ENCODE results near the gene DMXL1. TPM values are rescaled to one million over a fixed set of nuclear protein-coding genes. Genes with fewer than 3 reads are reported as not detected.

DMXL1 gene, protein sequence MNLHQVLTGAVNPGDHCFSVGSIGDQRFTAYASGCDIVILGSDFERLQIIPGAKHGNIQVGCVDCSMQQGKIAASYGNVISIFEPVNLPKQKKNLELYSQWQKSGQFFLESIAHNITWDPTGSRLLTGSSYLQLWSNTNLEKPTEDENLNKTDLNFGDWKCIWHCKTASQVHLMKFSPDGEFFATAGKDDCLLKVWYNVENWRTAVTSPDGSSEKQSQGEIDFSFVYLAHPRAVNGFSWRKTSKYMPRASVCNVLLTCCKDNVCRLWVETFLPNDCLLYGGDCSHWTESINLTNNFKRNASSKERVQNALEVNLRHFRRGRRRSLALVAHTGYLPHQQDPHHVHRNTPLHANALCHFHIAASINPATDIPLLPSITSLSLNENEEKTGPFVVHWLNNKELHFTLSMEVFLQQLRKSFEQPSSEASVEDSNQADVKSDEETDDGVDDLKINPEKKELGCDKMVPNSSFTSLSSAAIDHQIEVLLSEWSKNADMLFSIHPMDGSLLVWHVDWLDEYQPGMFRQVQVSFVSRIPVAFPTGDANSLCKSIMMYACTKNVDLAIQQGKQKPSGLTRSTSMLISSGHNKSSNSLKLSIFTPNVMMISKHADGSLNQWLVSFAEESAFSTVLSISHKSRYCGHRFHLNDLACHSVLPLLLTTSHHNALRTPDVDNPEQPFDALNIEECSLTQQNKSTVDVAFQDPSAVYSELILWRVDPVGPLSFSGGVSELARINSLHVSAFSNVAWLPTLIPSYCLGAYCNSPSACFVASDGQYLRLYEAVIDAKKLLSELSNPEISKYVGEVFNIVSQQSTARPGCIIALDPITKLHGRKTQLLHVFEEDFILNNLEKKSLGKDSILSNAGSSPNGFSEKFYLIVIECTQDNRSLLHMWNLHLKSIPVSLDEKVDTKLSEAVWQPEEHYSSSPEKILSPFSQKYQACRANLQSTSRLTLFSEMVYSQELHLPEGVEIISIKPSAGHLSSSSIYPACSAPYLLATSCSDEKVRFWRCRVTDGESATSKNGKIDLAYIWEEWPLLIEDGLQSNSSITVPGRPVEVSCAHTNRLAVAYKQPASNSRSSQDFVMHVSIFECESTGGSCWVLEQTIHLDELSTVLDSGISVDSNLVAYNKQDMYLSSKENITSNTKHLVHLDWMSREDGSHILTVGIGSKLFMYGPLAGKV (N-terminal part only)
- 57.6 and 152 TPM in 2 replicates for total RNA-seq (ENCODE audit: low replicate concordance)

DNA sequence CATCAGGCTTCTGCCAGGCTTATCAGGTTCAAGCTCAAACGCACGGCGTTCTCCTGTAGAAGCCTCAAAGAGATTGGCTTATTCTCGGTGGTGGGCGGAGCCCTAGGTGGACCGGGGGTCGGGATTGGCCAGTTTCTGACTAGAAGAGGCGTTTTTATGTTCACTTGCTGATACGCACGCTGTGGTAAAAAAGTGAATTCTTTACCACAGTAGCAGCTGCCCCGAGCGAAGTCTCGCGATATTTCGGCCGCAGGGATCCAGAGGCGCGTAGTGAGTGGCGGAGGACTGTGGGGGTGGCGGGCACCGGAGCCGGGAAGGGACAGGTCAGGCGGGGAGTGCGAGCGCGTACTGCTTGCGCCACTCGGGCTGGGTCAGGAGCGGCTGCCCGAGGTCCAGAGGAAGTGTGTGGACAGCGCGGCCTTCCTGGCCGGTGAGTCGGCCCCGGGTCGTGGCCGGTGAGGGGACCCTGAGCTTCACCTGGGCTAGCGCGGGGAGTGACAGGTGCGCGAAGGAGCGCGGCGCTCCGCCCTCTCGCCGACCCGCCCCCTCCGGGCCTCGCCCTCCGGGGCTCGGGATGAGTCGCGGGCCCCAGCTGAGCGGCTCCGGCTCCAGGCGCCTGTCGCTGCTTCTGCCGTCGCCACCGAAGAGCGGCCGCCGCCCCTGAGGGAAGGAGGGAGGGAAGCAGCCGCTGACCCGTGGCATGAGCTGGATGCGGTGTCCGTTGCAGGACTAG lies at the start of gene DMXL1:
Gene DMXL1, plus strand, starts transcription at position 260 of the 733 bp plus-strand sequence. CDS start 483 bp downstream, outside the sequence.
- TF ChIP-seq, protein P1, sequence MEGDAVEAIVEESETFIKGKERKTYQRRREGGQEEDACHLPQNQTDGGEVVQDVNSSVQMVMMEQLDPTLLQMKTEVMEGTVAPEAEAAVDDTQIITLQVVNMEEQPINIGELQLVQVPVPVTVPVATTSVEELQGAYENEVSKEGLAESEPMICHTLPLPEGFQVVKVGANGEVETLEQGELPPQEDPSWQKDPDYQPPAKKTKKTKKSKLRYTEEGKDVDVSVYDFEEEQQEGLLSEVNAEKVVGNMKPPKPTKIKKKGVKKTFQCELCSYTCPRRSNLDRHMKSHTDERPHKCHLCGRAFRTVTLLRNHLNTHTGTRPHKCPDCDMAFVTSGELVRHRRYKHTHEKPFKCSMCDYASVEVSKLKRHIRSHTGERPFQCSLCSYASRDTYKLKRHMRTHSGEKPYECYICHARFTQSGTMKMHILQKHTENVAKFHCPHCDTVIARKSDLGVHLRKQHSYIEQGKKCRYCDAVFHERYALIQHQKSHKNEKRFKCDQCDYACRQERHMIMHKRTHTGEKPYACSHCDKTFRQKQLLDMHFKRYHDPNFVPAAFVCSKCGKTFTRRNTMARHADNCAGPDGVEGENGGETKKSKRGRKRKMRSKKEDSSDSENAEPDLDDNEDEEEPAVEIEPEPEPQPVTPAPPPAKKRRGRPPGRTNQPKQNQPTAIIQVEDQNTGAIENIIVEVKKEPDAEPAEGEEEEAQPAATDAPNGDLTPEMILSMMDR (IDR thresholded peaks at IDR 0.05; ENCODE audit: insufficient read depth, low read length), result no peak
- DNase-seq (ENCODE audit: low read depth), result peak; percentile 99

DNA sequence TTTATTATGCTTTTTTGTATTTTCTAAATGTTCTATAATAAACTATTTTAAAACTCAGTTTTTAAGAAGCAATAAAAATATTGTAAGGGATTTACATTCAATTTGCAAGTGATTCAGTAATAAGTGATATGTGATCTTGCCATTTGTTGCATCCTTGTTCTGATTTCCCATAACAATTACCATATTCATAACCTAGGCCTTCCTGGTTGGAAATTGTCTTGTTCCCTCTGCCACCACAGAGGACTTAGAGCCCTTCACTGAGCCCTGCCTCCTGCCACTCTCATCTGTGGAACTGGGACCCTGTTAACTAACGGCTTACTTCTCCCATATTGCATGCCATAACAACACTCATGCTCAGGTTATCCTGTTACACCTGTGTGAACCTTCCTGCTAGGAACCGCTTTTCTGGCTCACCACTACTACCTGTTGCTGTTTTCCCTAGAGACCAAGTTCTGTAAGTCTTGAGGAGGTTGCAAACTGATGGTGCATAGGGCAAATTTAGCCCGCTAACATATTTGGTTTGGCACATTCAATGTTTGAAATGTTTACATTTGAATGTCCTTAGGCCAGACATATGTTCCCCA lies 49.6 kb upstream of the DMXL1 start:
- no peak for DNase-seq (ENCODE audit: low read depth)
- no peak overlapping the region for H3K4me3 ChIP-seq (ENCODE audit: low read depth, low read length)
- TF ChIP-seq, protein P1 (IDR thresholded peaks at IDR 0.05; ENCODE audit: insufficient read depth, low read length), result no peak

More for the DNA sequence above, at the start of gene DMXL1:
- H3K4me3 ChIP-seq (ENCODE audit: low read depth, low read length), result peak within 1 kb of the TSS; percentile 97

DNA sequence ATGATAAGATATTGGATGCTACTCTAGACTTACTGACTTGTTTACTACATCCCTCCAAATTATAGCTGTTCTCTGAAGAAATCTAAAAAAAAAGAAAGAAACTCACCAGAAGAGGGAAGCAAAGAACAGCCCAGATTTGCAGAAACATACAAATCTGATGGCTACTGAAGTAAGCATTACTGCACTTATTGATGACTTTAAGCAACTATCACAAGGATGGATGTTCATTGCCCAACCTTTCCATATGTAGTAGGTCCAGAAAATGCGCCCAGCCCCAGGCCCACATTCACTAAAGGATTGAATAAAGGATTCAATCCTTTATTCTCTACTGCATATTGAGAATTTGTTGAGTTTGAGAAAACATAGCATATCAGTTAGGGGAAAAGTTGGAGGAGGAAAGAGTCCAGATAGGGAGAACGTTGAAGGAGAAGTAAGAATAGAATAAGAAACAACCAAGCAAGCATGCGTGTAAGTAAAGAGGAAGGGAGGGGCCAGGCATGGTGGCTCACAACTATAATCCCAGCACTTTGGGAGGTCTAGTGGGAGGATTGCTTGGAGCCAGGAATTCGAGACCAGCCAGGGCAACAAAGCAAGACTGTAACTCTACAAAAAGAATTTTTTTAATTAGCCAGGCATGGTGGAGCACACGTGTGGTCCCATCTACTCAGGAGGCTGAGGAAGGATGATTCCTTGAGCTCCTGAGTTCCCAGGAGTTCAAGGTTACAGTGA lies 48.7 kb upstream of the DMXL1 start:
- TF ChIP-seq, protein P1 (IDR thresholded peaks at IDR 0.05; ENCODE audit: insufficient read depth, low read length), result peak; percentile 67
- DNase-seq (ENCODE audit: low read depth), result peak; percentile 72
- no peak overlapping the region for H3K4me3 ChIP-seq (ENCODE audit: low read depth, low read length)

DNA sequence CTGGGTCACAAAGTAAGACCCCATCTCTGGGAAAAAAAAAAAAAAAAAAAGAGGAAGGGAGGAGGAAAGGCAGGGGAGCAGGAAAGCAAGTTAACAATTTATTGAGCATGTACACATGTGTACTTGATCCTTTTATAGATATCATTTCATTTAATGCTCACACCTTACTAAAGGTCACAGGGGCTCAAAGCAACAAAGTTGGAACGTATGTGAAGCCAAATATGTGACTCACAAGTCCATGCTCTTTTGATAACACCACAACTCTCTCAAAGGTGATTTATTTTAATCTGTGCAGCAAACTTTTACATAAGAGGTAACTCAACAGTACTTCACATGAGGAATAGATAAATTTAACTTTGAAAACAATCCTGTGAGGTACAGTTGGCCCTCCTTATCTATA lies 48.1 kb upstream of the DMXL1 start:
- TF ChIP-seq, protein P1 (IDR thresholded peaks at IDR 0.05; ENCODE audit: insufficient read depth, low read length), result no peak
- no peak for DNase-seq (ENCODE audit: low read depth)
- no peak overlapping the region for H3K4me3 ChIP-seq (ENCODE audit: low read depth, low read length)

DNA sequence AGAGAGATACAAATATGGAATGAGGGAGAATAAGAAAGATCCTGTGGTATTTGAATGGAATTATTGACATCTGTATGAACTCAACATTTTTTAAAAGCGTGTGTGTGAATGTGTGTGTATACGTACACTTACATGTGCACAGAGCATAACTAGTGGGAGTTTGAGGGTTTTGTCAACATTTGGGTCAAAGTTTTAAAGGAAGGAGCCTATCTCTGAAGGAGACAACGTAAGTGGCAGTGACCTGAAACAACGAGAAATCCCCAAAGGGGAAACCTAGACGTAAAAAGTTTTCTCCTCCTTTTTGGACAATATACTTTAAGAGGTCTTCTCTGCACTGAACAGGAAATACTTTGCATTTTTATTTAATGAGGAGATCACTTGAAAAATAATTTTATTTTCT lies 42.3 kb upstream of the DMXL1 start:
- no peak overlapping the region for H3K4me3 ChIP-seq (ENCODE audit: low read depth, low read length)

More for the DNA sequence above, 42.3 kb upstream of the DMXL1 start:
- TF ChIP-seq, protein P1 (IDR thresholded peaks at IDR 0.05; ENCODE audit: insufficient read depth, low read length), result no peak
- no peak for DNase-seq (ENCODE audit: low read depth)
